Right lung (tissue), 5 donors: ENCODE data around the gene GTF3C1. TPM values are rescaled to one million over a fixed set of nuclear protein-coding genes. Genes with fewer than 3 reads are reported as not detected.

Experiments
- DNase-seq, 2 donors: peaks; one replicate each; pipeline ENCODE4 v3.0.0-alpha.2; 2013
- polyA plus RNA-seq, 5 donors: library from polyadenylated mRNA; unstranded; fragments of 120-200 nt; gene quantifications; one replicate each; pipeline versions ENCODE4 v1.2.1 to v1.2.3, GENCODE V29; 2013; ENCODE audit warnings: inconsistent platforms in 1 of 5, low replicate concordance in 1 of 5; ENCODE audit not compliant: insufficient read length in 5 of 5, insufficient read depth in 1 of 5

Gene GTF3C1
- polyA plus RNA-seq, 5 donors = 73.5 to 112 (median 85.6) TPM

DNA sequence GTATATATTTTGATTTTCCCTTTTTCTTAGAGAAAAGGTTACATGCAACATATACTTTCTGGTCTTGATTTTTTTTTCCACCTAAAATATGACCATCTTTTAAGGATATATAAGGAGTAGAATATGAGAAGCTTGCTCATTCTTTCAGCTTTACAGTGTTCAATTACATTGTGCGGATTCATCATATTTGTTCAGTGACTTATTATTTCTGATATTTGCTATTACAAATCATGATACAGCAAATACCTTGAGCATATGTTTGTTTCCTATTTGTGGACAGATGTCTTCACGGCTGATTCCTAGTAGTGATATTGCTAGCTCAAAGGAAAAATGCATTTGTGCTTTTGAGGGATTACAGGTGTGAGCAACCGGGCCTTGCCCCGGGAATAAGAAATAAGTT is 18.4 kb upstream of the GTF3C1 start:
- no peak for DNase-seq

DNA sequence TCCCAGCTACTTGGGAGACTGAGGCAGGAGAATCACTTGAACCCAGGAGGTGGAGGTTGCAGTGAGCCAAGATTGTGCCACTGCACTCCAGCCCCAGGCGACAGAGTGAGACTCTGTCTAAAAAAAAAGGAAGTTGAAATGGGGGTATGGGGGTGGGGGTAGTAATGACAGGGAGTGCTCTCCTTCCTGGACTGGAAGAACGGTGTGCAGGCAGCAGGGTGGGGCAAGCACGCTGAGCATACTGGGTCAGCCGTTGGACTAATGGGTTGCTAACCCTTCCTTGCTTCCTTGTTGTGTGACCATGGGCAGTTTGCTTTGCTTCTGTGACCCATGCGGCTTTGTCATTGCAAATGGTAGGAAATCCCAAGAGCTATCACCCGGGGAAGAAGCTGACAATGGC is 16.7 kb upstream of the GTF3C1 start:
- DNase-seq = no peak

GRCh38 chr16:27564224-27564623 is 14.5 kb upstream of the GTF3C1 start:
- DNase-seq = no peak

DNA sequence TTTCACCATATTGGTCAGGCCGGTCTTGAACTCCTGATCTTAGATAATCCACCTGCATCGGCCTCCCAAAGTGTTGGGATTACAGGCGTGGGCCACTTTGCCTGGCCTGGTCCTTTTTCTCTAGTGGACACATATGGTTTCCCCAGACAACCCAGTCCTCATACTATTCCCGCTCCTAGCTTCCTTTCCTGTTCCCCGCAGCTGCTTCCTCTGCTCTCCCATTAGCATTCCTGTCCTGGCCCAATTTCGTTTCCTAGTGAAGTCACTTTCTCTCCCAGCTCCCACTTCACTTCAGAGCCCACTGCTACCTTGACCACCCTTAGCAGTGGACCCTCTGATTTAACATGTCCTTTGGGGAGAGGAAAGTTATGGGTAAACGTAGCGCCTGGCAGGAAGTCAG is 11.5 kb upstream of the GTF3C1 start:
- DNase-seq = no peak

DNA sequence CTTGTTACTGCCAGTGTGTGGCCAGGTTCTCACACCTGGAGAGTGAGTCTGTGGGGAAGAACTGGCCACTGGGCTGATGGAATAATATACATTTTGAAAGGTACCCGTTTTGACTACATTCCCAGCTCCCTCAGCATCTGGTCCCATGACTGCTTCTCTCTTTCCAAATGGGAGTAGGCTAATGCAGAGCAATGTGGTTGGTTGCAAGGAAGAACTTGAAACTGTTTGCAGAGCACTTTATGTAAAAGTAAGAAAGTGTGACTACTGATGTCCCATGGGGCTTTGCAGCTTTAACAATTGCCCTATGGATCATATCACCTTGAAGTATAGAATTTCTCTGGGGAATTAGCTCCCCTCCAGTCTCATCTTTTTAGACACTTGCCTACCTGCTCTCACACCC is 9.2 kb upstream of the GTF3C1 start:
- no peak for DNase-seq

DNA sequence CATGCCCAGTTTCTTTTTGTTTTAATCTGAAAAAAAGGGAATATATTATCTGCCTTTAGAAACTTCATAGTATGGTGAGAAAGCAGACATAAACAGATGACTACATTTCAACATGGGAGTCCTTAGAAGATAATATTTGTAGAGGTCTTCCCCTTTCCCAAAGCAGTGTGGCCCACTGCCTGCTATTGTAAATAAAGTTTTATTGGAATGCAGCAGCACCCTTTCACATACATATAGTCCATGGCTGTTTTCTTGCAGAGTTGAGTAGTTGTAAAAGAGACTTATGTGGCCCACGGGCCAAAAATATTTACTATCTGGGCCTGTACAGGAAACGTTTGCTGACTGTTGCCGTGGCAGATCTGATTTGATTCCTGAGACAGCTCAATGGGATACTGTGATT is 8.7 kb upstream of the GTF3C1 start:
- no peak for DNase-seq

GRCh38 chr16:27556471-27556870 is 6.8 kb upstream of the GTF3C1 start:
- no peak for DNase-seq

DNA sequence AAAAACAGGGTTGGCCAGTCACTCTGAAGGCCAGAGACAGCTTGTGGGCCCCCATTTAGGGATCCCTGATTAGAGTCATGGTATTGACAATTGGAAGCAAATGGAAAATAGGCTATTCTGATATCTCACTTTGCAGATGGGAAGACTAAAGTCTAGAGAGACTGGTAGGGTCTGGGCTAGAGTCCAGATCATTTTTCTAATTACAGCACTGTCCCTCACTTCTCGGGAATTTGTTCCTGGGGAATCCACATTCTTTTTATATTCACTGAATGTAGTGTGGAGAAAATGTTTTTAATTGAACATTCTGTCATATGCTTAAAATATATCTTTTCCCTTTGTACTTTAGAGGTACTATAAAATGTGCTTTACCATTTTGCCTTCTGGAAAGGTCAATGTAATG is 1.3 kb upstream of the GTF3C1 start:
- no peak for DNase-seq

DNA sequence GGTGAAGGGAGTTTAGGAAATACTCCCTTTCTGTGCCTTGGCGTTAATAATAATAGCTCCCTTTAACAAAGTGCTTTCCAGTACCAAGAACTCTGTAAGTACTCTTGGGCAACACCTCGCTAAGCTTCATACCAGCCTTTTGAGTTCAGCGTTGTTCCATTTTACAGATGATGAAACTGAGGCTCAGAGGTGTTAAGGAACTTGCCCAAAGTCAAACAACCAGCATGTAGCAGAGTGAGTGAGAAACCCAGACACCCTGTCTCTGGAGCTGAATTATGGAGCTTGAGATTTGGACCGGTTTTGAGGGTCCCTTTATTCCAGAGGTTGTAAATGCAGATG is 838 bp upstream of the GTF3C1 start:
- DNase-seq = no peak

DNA sequence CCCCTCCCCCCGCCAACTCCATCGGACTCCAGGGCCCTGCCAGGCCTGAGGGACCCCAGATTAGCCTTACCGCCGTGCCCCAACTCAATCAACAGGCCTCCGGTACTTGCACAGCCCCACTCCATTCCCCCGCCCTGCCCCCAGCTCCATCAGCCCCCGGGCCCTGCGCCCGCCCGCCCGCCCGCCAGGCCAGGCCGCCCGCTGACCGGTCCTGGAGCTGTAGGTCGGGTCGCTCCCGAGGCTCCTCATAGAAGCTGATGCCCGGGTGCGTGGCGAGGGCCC is 308 bp downstream of the GTF3C1 start:
- peak in 1 of 2 donors; percentile 8 for DNase-seq

- DNase-seq = no peak
Measured at GRCh38 chr16:27547851-27548250, 1.9 kb downstream of the GTF3C1 start.

GRCh38 chr16:27547134-27547533 is 2.6 kb downstream of the GTF3C1 start:
- peak in 1 of 2 donors; percentile 21 for DNase-seq

DNA sequence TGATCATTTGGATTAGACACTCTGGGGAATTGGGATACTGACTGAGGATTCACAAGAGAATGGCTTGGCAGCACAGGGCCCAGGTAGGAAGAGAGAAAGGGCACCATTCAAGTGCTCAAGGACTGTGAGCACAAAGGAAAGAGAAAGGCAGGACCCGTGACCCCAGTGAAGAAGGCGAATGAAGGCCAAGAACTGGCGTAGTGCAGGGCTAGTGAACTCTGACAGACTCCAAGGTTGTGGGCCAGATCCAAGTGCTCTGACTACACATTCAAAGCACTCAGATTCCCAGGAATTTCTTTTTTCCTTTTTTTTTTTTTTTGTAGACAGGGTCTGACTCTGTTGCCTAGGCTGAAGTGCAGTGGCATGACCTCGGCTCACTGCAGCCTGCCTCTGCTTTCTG is 5.0 kb downstream of the GTF3C1 start:
- DNase-seq = no peak

DNA sequence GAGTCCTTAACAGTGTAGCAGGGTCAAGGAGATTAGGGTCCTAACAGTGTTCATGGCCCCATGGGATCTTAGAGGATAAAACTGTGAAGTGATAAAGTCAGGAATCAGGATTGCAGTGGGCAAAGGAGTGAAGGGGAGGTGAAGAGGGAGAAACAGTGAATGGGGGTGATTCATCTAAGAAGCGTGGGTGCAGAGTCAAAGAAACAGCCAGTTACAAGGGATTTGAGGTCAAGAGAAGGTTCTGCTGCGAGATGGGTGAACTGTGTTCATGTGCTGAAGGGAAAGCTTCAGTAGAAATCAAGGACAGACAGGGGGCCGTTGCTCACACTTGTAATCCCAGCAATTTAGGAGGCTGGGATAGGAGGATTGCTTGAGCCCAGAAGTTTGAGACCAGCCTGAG is 5.9 kb downstream of the GTF3C1 start:
- DNase-seq = no peak

DNA sequence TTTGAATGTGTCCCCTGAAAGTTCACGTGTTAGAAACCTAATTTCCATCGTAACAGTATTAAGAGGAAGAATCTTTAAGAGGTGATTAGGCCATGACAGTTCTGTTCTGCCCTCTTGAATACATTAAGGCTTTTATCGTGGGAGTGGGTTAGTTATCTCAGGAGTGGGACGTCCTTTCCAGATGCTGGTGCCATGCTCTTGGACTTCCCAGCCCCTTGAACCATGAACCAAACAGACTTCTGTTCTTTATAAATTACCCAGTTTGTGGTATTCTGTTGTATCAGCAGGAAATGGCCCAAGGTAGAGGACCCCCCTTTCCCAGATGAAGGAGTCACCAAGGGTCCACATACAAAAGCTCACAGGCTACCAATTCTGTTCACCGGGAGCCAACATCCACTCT is 10.1 kb downstream of the GTF3C1 start:
- no peak for DNase-seq

- DNase-seq = no peak
Measured at GRCh38 chr16:27539120-27539519, 10.6 kb downstream of the GTF3C1 start.

DNA sequence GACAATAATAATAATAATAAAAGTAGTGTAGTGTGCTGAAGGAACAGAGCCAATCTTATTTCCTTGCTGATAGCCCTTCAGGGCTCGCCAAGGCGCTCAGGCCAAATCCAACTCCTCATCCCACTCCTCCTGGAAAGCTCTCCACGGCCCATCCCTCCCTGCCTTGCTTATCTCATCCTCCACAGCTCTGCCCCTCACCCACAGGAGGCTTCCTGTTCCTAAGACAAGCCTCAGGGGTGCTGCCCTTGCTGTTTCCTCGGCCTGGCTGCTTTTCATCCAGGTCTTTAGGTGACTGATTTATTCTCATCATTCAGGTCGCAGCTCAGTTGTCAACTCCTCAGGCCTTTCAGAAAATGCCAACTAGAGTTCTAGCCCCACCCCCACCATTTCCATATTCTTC is 11.2 kb downstream of the GTF3C1 start:
- DNase-seq = peak in 1 of 2 donors; percentile 21

DNA sequence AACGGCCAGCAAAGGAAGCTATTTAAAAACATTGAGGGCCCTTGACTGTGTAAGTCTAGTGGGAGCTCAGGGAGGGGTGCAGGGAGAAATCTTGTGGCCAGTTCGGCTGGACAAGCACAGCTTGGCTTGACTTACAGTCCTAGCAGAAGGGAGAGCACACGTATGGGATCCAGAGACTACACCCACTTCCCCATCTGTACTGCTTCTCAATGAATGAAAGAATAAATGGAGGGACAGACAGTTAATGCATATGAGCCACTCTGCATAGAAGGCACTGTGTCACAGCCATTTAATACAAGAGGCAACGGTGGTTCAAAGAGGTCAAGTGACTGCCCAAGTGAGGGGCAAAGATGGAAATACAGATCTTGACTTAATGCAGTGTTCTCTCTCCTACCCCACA is 15.5 kb downstream of the GTF3C1 start:
- DNase-seq = no peak

- no peak for DNase-seq
Measured at GRCh38 chr16:27531826-27532800, 17.6 kb downstream of the GTF3C1 start.

DNA sequence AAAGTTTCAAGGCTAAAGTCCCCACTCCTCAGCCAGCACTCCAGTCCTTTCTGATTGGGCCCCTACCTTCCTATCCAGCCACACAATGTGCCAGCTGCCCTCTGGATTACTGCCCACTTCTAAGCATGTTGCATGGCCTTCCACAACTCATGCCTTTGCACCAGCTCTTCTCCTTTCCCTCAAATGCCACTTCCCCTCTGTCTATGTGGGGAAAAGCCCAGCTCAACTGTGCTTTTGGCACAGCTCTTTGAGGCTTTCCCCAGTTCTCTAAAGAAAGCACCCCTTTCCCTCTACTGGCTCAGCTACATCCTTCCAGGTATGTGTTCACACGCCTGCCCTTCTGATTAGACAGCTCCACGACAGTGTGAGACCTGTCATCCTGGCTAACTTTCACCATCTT is 18.5 kb downstream of the GTF3C1 start:
- DNase-seq = no peak

DNA sequence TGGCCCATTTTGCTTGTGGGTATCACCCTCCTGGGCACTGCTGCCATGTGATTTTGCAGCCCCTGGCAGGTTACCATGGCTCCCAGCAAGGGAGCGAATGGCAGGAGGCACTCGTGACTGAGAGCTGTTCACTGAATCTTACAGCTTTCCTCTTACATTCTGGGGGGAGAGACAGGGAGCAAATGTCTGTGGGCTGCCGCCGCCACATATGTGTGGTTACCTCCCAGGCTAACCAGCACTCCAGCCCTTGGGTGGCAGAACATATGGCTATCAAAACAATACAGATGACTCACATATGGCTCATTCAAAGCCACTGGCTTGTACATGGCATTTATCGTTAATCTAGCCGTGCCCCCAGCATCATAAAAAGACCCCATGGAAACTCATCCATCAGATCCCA is 19.8 kb downstream of the GTF3C1 start:
- DNase-seq = no peak

GRCh38 chr16:27528294-27528693 is 21.4 kb downstream of the GTF3C1 start:
- no peak for DNase-seq

- DNase-seq = peak; percentile 56
Measured at GRCh38 chr16:27526180-27526579, 23.5 kb downstream of the GTF3C1 start.

- DNase-seq = no peak
Measured at GRCh38 chr16:27522173-27522707, 27.5 kb downstream of the GTF3C1 start.
